ENCODE results near the gene ARL14. TPM values are rescaled to one million over a fixed set of nuclear protein-coding genes. Genes with fewer than 3 reads are reported as not detected.

ARL14 gene
- 0.04 and 0.07 TPM in 2 replicates for polyA plus RNA-seq (2013)

- DNase-seq, result peak; percentile 35 to 56
- Histone ChIP-seq H3K4me1 (ENCODE audit: control insufficient read depth in 1 of 2, insufficient read depth in 2 of 2, low read length in 2 of 2) (peaks cover 7 to 11% of the 10 kb centered on the region in 2 experiments), H3K14ac (ENCODE audit: low read length) (no peak within 1 kb of the TSS), H3K4ac (ENCODE audit: low read depth, low read length) (no peak within 1 kb of the TSS), H3K36me3 (ENCODE audit: control insufficient read depth in 1 of 2, insufficient read depth in 2 of 2, low read length in 2 of 2) (no peaks in the 10 kb centered on the region), H3K27me3 (ENCODE audit: insufficient read depth, low read length) (no peaks in the 10 kb centered on the region), H3K27ac (ENCODE audit: low read depth, low read length) (peak within 1 kb of the TSS; percentile 71), H3K4me2 (ENCODE audit: low read length) (no peak within 1 kb of the TSS), H2AFZ (ENCODE audit: insufficient read depth, low read length, poor library complexity) (peak within 1 kb of the TSS; percentile 17), H3K9ac (ENCODE audit: low read length) (no peak within 1 kb of the TSS), H3K23ac (ENCODE audit: low read length) (no peak within 1 kb of the TSS), H2AK5ac (ENCODE audit: low read length) (no peak within 1 kb of the TSS), H4K12ac (ENCODE audit: low read depth, low read length) (no peak within 1 kb of the TSS), H3K79me2 (ENCODE audit: control insufficient read depth, insufficient read depth, low read length, poor library complexity) (no peaks in the 10 kb centered on the region), H4K91ac (ENCODE audit: low read depth, low read length) (no peak within 1 kb of the TSS), H4K8ac (ENCODE audit: low read depth, low read length) (peak within 1 kb of the TSS; percentile 11), H3K18ac (ENCODE audit: low read length) (no peak within 1 kb of the TSS), H2BK5ac (ENCODE audit: low read depth, low read length, poor library complexity) (peak within 1 kb of the TSS; percentile 16), H3K9me3 (ENCODE audit: insufficient read depth, low read depth, low read length) (no peaks in the 10 kb centered on the region), H2BK12ac (ENCODE audit: low read length) (peak within 1 kb of the TSS; percentile 51), H2BK120ac (ENCODE audit: insufficient read depth, low read length, poor library complexity) (peak within 1 kb of the TSS; percentile 21), H3K4me3 (ENCODE audit: low read depth, low read length) (no peak within 1 kb of the TSS), H3K79me1 (ENCODE audit: low read length) (peaks cover 2% of the 10 kb centered on the region)
- WGBS (ENCODE audit: extremely low coverage, insufficient coverage, insufficient read length), result no CpG with 5 or more reads among the region's 4 CpGs
These were observed at the start of gene ARL14 for GRCh38 chr3:160676547-160677303. Gene ARL14 (plus strand): TSS chr3:160677160. CDS start chr3:160677347, 187 bp downstream.

DNA sequence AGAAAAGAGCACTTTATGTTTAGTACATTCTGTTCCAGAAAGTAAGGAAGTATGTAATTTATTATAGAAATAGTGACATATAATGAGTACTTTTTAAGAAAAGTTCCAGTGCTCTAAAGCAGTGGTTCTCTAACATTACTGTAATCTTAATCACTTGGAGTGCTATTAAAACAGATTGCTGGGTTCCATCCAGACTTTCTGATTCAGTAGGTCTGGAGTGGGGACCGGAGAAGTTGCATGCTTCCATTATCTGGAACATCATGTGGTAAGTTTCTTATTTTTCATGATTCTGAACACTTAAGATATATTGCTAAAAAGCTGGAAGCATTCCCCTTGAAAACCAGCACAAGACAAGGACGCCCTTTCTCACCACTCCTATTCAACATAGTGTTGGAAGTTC lies 47.5 kb upstream of the ARL14 start:
- H2BK120ac ChIP-seq (ENCODE audit: insufficient read depth, low read length, poor library complexity), result no peak overlapping the region
- H3K9ac ChIP-seq (ENCODE audit: low read length), result no peak overlapping the region
- H3K18ac ChIP-seq (ENCODE audit: low read length), result no peak overlapping the region
- H3K4me1 ChIP-seq (ENCODE audit: control insufficient read depth in 1 of 2, insufficient read depth in 2 of 2, low read length in 2 of 2), result no peaks in the 10 kb centered on the region
- DNase-seq, result no peak
- no CpG with 5 or more reads among the region's 2 CpGs for WGBS (ENCODE audit: extremely low coverage, insufficient coverage, insufficient read length)
- H3K4me2 ChIP-seq (ENCODE audit: low read length), result no peak overlapping the region
- H4K8ac ChIP-seq (ENCODE audit: low read depth, low read length), result no peak overlapping the region
- no peak overlapping the region for H2BK5ac ChIP-seq (ENCODE audit: low read depth, low read length, poor library complexity)
- no peak overlapping the region for H3K4ac ChIP-seq (ENCODE audit: low read depth, low read length)
- H4K12ac ChIP-seq (ENCODE audit: low read depth, low read length), result no peak overlapping the region
- H3K79me2 ChIP-seq (ENCODE audit: control insufficient read depth, insufficient read depth, low read length, poor library complexity), result no peaks in the 10 kb centered on the region
- no peak overlapping the region for H2AFZ ChIP-seq (ENCODE audit: insufficient read depth, low read length, poor library complexity)
- no peak overlapping the region for H3K4me3 ChIP-seq (ENCODE audit: low read depth, low read length)
- no peak overlapping the region for H2BK12ac ChIP-seq (ENCODE audit: low read length)
- H3K14ac ChIP-seq (ENCODE audit: low read length), result no peak overlapping the region
- no peaks in the 10 kb centered on the region for H3K36me3 ChIP-seq (ENCODE audit: control insufficient read depth in 1 of 2, insufficient read depth in 2 of 2, low read length in 2 of 2)
- no peak overlapping the region for H3K27ac ChIP-seq (ENCODE audit: low read depth, low read length)
- no peak overlapping the region for H4K91ac ChIP-seq (ENCODE audit: low read depth, low read length)
- H3K27me3 ChIP-seq (ENCODE audit: insufficient read depth, low read length), result no peaks in the 10 kb centered on the region
- no peaks in the 10 kb centered on the region for H3K9me3 ChIP-seq (ENCODE audit: insufficient read depth, low read depth, low read length)
- H3K79me1 ChIP-seq (ENCODE audit: low read length), result no peaks in the 10 kb centered on the region
- no peak overlapping the region for H3K23ac ChIP-seq (ENCODE audit: low read length)
- no peak overlapping the region for H2AK5ac ChIP-seq (ENCODE audit: low read length)

- no peak for DNase-seq
- H3K4me2 ChIP-seq (ENCODE audit: low read length), result no peak overlapping the region
- no peak overlapping the region for H4K12ac ChIP-seq (ENCODE audit: low read depth, low read length)
- H3K79me2 ChIP-seq (ENCODE audit: control insufficient read depth, insufficient read depth, low read length, poor library complexity), result no peaks in the 10 kb centered on the region
- no peaks in the 10 kb centered on the region for H3K79me1 ChIP-seq (ENCODE audit: low read length)
- H3K18ac ChIP-seq (ENCODE audit: low read length), result no peak overlapping the region
- H3K27ac ChIP-seq (ENCODE audit: low read depth, low read length), result no peak overlapping the region
- no peak overlapping the region for H3K4ac ChIP-seq (ENCODE audit: low read depth, low read length)
- no peak overlapping the region for H2AFZ ChIP-seq (ENCODE audit: insufficient read depth, low read length, poor library complexity)
- H3K36me3 ChIP-seq (ENCODE audit: control insufficient read depth in 1 of 2, insufficient read depth in 2 of 2, low read length in 2 of 2), result no peaks in the 10 kb centered on the region
- H2BK120ac ChIP-seq (ENCODE audit: insufficient read depth, low read length, poor library complexity), result no peak overlapping the region
- H3K9ac ChIP-seq (ENCODE audit: low read length), result no peak overlapping the region
- H3K14ac ChIP-seq (ENCODE audit: low read length), result no peak overlapping the region
- no peaks in the 10 kb centered on the region for H3K27me3 ChIP-seq (ENCODE audit: insufficient read depth, low read length)
- H4K91ac ChIP-seq (ENCODE audit: low read depth, low read length), result no peak overlapping the region
- H2BK12ac ChIP-seq (ENCODE audit: low read length), result no peak overlapping the region
- no peak overlapping the region for H2BK5ac ChIP-seq (ENCODE audit: low read depth, low read length, poor library complexity)
- H3K4me1 ChIP-seq (ENCODE audit: control insufficient read depth in 1 of 2, insufficient read depth in 2 of 2, low read length in 2 of 2), result no peaks in the 10 kb centered on the region
- no peaks in the 10 kb centered on the region for H3K9me3 ChIP-seq (ENCODE audit: insufficient read depth, low read depth, low read length)
- H3K23ac ChIP-seq (ENCODE audit: low read length), result no peak overlapping the region
- no peak overlapping the region for H2AK5ac ChIP-seq (ENCODE audit: low read length)
- no peak overlapping the region for H4K8ac ChIP-seq (ENCODE audit: low read depth, low read length)
- 100% methylated on average over 1 of the region's 4 CpGs for WGBS (ENCODE audit: extremely low coverage, insufficient coverage, insufficient read length)
- H3K4me3 ChIP-seq (ENCODE audit: low read depth, low read length), result no peak overlapping the region
These were observed 43.4 kb upstream of the ARL14 start for GRCh38 chr3:160633361-160634083.

DNA sequence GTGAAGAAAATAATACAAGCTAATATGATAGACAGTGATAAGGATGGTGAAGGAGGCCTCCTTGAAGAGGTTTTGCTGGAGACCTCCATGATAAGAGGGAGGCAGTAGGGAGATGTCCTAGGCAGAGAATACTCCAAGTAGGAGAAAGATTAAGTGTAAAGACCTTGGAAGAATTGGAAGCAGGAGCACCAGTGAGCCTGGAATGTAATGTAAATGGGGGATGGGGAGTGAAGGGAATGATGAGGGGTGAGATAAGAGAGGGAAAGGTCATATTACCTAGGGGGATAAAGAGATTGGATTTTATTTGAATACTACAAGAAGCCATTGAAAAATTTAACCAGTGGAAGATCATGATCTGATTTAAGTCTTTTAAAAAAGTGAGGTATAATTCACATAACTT lies 41.7 kb upstream of the ARL14 start:
- Histone ChIP-seq H2BK12ac (ENCODE audit: low read length) (no peak overlapping the region), H4K12ac (ENCODE audit: low read depth, low read length) (no peak overlapping the region), H2AFZ (ENCODE audit: insufficient read depth, low read length, poor library complexity) (no peak overlapping the region), H3K27ac (ENCODE audit: low read depth, low read length) (no peak overlapping the region), H3K18ac (ENCODE audit: low read length) (no peak overlapping the region), H3K9me3 (ENCODE audit: insufficient read depth, low read depth, low read length) (no peaks in the 10 kb centered on the region), H3K4ac (ENCODE audit: low read depth, low read length) (no peak overlapping the region), H4K91ac (ENCODE audit: low read depth, low read length) (no peak overlapping the region), H3K9ac (ENCODE audit: low read length) (no peak overlapping the region), H3K4me2 (ENCODE audit: low read length) (no peak overlapping the region), H3K79me2 (ENCODE audit: control insufficient read depth, insufficient read depth, low read length, poor library complexity) (no peaks in the 10 kb centered on the region), H3K36me3 (ENCODE audit: control insufficient read depth in 1 of 2, insufficient read depth in 2 of 2, low read length in 2 of 2) (no peaks in the 10 kb centered on the region), H3K4me1 (ENCODE audit: control insufficient read depth in 1 of 2, insufficient read depth in 2 of 2, low read length in 2 of 2) (no peaks in the 10 kb centered on the region), H3K23ac (ENCODE audit: low read length) (no peak overlapping the region), H3K79me1 (ENCODE audit: low read length) (no peaks in the 10 kb centered on the region), H2BK5ac (ENCODE audit: low read depth, low read length, poor library complexity) (no peak overlapping the region), H3K4me3 (ENCODE audit: low read depth, low read length) (no peak overlapping the region), H2AK5ac (ENCODE audit: low read length) (no peak overlapping the region), H3K14ac (ENCODE audit: low read length) (no peak overlapping the region), H3K27me3 (ENCODE audit: insufficient read depth, low read length) (no peaks in the 10 kb centered on the region), H2BK120ac (ENCODE audit: insufficient read depth, low read length, poor library complexity) (no peak overlapping the region), H4K8ac (ENCODE audit: low read depth, low read length) (no peak overlapping the region)
- DNase-seq, result no peak
